Tibial nerve (tissue), 4 donors: ENCODE results near the gene LDHAL6B. TPM values are rescaled to one million over a fixed set of nuclear protein-coding genes. Genes with fewer than 3 reads are reported as not detected.

Source experiments
- DNase-seq, 2 donors: peaks; one replicate each; pipeline ENCODE4 v3.0.0-alpha.2; 2019; ENCODE audit warnings: low spot score in 2 of 2
- H3K27ac ChIP-seq, 4 donors: fragments of 200-600 bp; sonication (generic) in 3 of 4; one replicate each; pipeline ENCODE4 v1.5.1; 2017 to 2019; ENCODE audit warnings: mild to moderate bottlenecking in 1 of 4
- H3K27me3 ChIP-seq, 2 donors: fragments of 200-600 bp; sonication (generic) in 1 of 2; one replicate each; pipeline versions ENCODE4 v1.5.1 to v1.6.0; 2017 to 2019
- H3K36me3 ChIP-seq, 3 donors: fragments of 200-600 bp; sonication (generic); one replicate each; pipeline ENCODE4 v1.5.1; 2018 to 2019
- H3K4me1 ChIP-seq, 4 donors: fragments of 200-600 bp; sonication (generic) in 3 of 4; one replicate each; pipeline ENCODE4 v1.5.1; 2017 to 2019
- H3K4me3 ChIP-seq, 4 donors: fragments of 200-600 bp; sonication (generic) in 3 of 4; one replicate each; pipeline ENCODE4 v1.5.1; 2017 to 2019; ENCODE audit warnings: mild to moderate bottlenecking in 1 of 4, moderate library complexity in 1 of 4
- H3K9me3 ChIP-seq, 4 donors: fragments of 200-600 bp; sonication (generic) in 3 of 4; one replicate each; pipeline ENCODE4 v1.5.1; 2017 to 2019
- CTCF ChIP-seq, 5 experiments: fragments of 200-600 bp in 3 of 5; fragments of 450-650 bp in 2 of 5; sonication (generic) in 3 of 5; IDR thresholded peaks; one replicate each; pipeline ENCODE4 v1.5.1; 2016 to 2019; ENCODE audit warnings: antibody characterized with exemption in 5 of 5, mild to moderate bottlenecking in 3 of 5, moderate library complexity in 2 of 5
- EP300 ChIP-seq, 2 donors: sonication (generic); formaldehyde crosslinking; IDR thresholded peaks; one replicate each; pipeline ENCODE4 v1.6.1; 2017; ENCODE audit warnings: antibody characterized with exemption in 2 of 2, mild to moderate bottlenecking in 1 of 2
- POLR2A ChIP-seq, 2 donors: fragments of 450-650 bp; IDR thresholded peaks; one replicate each; pipeline ENCODE4 v1.6.1; 2017; ENCODE audit warnings: antibody characterized with exemption in 2 of 2, mild to moderate bottlenecking in 2 of 2, moderate library complexity in 2 of 2
- WGBS, 2 donors: methylation state at CpG; one replicate each; pipeline ENCODE4 v1.1.5; 2018; 5-methylcytosine and 5-hydroxymethylcytosine counted together
- total RNA-seq, 4 donors: library from RNA; depleted of rRNA; stranded (reverse); fragments of >200 nt; gene quantifications; one replicate each; pipeline ENCODE4 v1.1.0, GENCODE V29; 2016

Gene LDHAL6B
- total RNA-seq, 4 donors from 2014 or later = not detected

GRCh38 chr15:59236394-59236793 lies 29.8 kb downstream of the LDHAL6B start:
- TF ChIP-seq EP300 (IDR thresholded peaks at IDR 0.05) = no peak
- no peak for TF ChIP-seq POLR2A (IDR thresholded peaks at IDR 0.05)
- TF ChIP-seq CTCF (IDR thresholded peaks at IDR 0.05) = no peak
- DNase-seq = no peak
- Histone ChIP-seq H3K27ac (no peak overlapping the region), H3K27me3 (no peaks in the 10 kb centered on the region), H3K4me1 (peaks cover 0 to 30% (median 13%) of the 10 kb centered on the region in 4 donors), H3K36me3 (peaks cover 0 to 8% (median 0%) of the 10 kb centered on the region in 3 donors), H3K4me3 (no peak overlapping the region), H3K9me3 (no peaks in the 10 kb centered on the region)
- WGBS, 2 donors = 100% methylated on average over 1 of the region's 1 CpG

GRCh38 chr15:59237119-59237855 lies 30.6 kb downstream of the LDHAL6B start:
- Histone ChIP-seq H3K9me3 (no peaks in the 10 kb centered on the region), H3K4me1 (peaks cover 0 to 21% (median 7%) of the 10 kb centered on the region in 4 donors), H3K27ac (no peak overlapping the region), H3K36me3 (peaks cover 0 to 11% (median 0%) of the 10 kb centered on the region in 3 donors), H3K4me3 (no peak overlapping the region), H3K27me3 (no peaks in the 10 kb centered on the region)
- no peak for DNase-seq
- TF ChIP-seq EP300 (IDR thresholded peaks at IDR 0.05) (no peak), CTCF (IDR thresholded peaks at IDR 0.05) (no peak), POLR2A (IDR thresholded peaks at IDR 0.05) (no peak)
- 86 to 89% methylated on average over 8 of the region's 8 CpGs for whole genome bisulfite sequencing, 2 donors

- Histone ChIP-seq H3K4me3 (no peak overlapping the region), H3K4me1 (peaks cover 0 to 15% (median under 1%) of the 10 kb centered on the region in 4 donors), H3K27ac (no peak overlapping the region), H3K36me3 (peaks cover 0 to 14% (median 0%) of the 10 kb centered on the region in 3 donors), H3K27me3 (no peaks in the 10 kb centered on the region), H3K9me3 (no peaks in the 10 kb centered on the region)
- TF ChIP-seq POLR2A (IDR thresholded peaks at IDR 0.05) (no peak), EP300 (IDR thresholded peaks at IDR 0.05) (no peak), CTCF (IDR thresholded peaks at IDR 0.05) (no peak)
- WGBS, 2 donors = 81 to 83% methylated on average over 5 of the region's 5 CpGs
- no peak for DNase-seq
Measured at GRCh38 chr15:59237924-59238331, 31.3 kb downstream of the LDHAL6B start.

- Histone ChIP-seq H3K4me1 (peaks cover 0 to 12% (median 0%) of the 10 kb centered on the region in 4 donors), H3K27ac (no peak overlapping the region), H3K27me3 (no peaks in the 10 kb centered on the region), H3K9me3 (no peaks in the 10 kb centered on the region), H3K4me3 (no peak overlapping the region), H3K36me3 (peaks cover 0 to 15% (median 2%) of the 10 kb centered on the region in 3 donors)
- 66 to 68% methylated on average over 5 of the region's 5 CpGs for WGBS, 2 donors
- TF ChIP-seq CTCF (IDR thresholded peaks at IDR 0.05) (no peak), POLR2A (IDR thresholded peaks at IDR 0.05) (no peak), EP300 (IDR thresholded peaks at IDR 0.05) (no peak)
- no peak for DNase-seq
Measured at GRCh38 chr15:59240036-59240435, 33.4 kb downstream of the LDHAL6B start.

GRCh38 chr15:59242649-59243048 lies 36.0 kb downstream of the LDHAL6B start:
- no peak for TF ChIP-seq POLR2A (IDR thresholded peaks at IDR 0.05)
- no peak for TF ChIP-seq EP300 (IDR thresholded peaks at IDR 0.05)
- no peak for TF ChIP-seq CTCF (IDR thresholded peaks at IDR 0.05)
- no peak for DNase-seq
- Histone ChIP-seq H3K9me3 (no peaks in the 10 kb centered on the region), H3K27me3 (no peaks in the 10 kb centered on the region), H3K4me3 (no peak overlapping the region), H3K27ac (no peak overlapping the region), H3K4me1 (peaks cover 0 to 16% (median 1%) of the 10 kb centered on the region in 4 donors), H3K36me3 (peaks cover 0 to 12% (median 7%) of the 10 kb centered on the region in 3 donors)
- 84 to 95% methylated on average over 2 of the region's 2 CpGs for WGBS, 2 donors
